RPMI7951 (cell line): ENCODE results near the gene DHCR24. TPM values are rescaled to one million over a fixed set of nuclear protein-coding genes. Genes with fewer than 3 reads are reported as not detected.

Experiments
- DNase-seq: peaks from one replicate; pipeline ENCODE4 v3.0.0-alpha.2; 2012; ENCODE audit warnings: low read depth
- total RNA-seq: library from RNA; depleted of rRNA; stranded (reverse); fragments of >200 nt; shearing (Covaris generic); gene quantifications from 2 replicates; pipeline ENCODE4 v1.2.3, GENCODE V29; 2014

Gene DHCR24
- total RNA-seq, 1 experiment from 2014 or later: 67.8 TPM

GRCh38 chr1:54815086-54815876 is 71.7 kb downstream of the DHCR24 start:
- no peak for DNase-seq

DNA sequence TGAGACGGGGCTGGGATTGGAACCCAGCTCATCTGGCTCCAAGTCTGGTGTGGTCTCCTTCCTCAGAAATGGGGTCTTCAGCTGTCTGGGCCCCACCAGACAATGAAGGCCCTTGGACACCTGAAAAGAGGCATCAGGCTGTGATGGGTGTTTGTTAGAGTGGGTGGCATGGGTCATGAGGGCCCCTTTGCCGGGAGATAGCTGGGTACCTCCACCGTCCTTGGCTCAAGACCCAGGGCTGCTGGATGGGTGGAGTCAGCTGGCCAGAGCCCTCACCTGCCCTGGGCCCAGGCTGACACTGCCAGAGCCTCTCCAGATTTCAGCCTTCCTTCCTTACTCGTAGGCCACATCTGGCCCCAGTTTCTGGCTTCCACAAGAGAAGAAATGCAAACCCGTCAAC is 72.4 kb downstream of the DHCR24 start:
- DNase-seq: no peak

DNA sequence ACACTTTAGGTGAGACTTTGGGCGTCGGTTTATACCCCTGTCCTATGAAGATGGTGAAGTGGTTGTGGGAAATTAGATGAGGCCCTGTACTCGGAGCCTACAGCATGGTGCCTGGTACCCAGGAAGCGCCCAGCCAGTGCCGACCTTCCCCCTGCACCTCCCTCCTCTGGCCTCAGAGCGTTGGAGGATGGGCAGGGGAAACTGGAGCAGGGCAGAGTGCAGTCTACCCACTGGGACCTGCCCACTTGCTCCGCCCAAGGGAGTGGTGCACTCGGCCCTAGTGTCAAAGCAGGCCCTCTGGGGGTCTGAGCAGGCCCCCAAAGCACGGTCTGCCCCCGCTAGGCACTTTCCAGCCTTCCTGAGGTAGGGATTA is 72.9 kb downstream of the DHCR24 start:
- no peak for DNase-seq

DNA sequence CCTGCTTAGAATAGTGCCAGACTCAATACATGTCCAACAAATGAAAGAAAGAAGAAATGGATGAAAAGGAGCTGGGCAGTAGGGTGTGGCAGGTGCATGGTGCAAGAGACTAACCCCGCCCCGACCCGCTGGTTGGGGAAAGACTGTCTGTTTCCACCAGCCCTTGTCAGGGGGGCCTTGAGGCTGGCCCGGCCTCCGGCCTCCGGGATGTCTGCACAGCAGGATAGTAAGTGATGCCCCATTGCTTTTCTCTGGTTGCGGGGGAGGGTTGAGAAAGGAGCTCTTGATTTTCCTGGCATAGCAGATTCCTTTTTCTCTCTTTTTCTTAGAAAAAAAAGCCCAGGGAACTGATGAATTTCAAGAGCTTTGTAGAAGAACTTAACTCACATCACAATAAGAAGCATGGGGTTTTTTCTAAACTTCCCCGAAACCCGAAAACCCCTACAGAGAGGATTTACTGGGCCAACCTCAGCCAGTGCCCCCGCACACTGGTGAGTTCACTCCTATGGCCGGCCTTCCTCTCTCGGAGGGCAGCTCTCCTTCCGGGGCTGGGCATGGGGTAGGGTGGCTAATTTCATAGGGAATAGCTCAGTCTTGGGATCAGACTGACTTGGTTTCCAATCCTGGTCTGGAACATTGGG is 73.4 kb downstream of the DHCR24 start:
- no peak for DNase-seq

DNA sequence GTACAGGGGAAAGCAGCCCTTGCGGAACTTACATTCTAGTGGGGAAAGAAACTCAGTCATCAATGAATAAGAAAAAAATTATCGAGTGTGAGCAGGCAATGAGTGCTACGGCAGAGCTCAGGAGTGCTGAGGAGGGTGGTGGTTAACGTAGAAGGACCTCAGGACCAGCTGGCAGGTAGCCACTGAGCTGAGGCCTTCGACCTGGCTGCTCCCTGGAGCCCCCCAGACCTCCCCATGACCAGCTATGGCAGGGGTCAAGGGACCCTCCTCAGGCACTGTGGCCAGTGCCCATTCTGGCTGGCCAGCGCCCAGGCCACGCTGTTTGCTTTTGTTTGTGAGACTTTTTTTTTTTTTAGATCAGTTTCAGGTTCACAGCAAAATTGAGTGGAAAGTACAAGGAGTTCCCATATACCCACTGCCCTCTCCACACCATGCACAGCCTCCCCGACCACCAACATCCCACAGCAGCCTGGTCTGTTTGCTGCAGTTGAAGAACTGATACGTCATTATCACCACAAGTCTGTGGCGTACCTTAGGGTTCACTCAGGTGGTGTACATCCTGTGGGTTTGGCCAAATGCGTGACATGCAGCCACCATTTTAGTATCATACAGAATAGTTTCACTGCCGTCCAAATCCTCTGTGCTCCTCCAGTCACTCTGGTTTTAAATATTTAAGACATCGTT is 74.1 kb downstream of the DHCR24 start:
- no peak for DNase-seq

DNA sequence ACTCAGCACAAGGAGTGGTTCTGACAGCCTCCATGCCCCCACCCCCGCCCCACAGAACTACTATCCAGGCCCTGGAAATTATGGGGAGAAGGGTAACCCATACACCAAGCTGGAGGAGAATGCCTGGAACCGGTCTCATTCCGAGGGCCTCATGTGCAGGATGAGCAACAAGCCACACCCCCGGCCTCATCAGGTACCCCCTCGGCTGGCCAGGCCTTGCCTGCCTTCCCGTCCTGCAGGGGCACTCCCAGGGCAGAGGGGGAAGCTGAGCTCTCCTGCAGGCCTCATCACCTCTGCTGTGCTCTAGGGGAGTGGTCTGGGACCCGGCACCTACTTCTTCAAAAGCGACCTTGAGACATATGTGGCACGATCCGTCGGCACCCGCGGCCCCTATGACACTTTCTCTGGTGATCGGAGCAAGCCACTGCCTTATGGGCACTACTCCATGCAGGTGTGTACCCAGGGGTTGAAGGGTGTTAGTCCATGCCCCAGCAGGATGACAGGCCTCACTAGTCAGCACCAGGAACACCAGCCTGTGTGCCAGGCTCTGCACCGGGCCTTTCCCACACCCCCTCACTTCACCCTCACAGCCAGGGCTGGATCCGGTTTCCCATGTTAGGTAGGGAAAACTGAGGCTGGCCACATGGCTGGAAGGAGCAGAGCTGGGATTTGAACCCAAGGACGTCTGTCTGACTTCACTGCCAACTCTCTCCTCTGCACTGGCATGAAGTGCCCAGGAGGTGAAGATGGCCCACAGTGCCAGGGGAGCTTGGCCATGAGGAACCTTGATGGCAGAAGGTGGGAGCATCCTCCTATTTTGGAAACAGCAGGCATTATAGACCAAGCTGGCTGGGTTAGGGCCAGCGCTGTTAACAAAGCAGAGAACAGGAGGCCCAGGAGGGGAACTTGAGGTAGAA is 75.0 kb downstream of the DHCR24 start:
- no peak for DNase-seq

- no peak for DNase-seq
Observed at GRCh38 chr1:54811066-54811465, 75.9 kb downstream of the DHCR24 start.

- peak; percentile 37 for DNase-seq
Observed at GRCh38 chr1:54810153-54810942, 76.6 kb downstream of the DHCR24 start.

DNA sequence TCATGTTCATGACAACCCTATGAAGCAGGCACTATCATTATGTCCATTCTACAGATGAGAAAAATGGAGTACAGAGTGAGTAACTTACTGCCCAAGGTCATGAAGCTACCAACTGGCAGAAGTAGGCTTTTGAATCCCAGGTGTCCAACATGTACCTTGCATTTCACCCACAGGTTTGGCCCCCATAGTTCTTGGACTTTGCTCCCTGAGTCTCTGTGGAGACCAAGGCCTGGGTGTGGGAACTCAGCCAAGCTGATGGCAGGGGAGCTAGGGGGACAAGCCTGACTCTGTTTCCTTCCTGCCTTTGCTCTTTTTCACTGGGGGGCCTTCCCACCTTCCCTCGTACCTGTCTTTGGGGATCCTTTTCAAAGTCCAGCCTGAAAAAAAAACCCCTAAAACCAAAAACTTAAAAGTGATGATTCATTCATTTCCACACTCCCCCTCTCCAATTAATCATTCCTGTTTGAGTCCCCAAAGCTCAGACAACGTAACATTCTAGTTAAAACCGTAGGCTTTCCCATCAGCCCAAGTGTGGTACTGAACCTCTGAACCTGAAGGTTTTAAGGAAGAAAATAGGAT is 77.4 kb downstream of the DHCR24 start:
- DNase-seq: no peak

- DNase-seq: no peak
Observed at GRCh38 chr1:54808443-54809207, 78.4 kb downstream of the DHCR24 start.

GRCh38 chr1:54807756-54808155 is 79.2 kb downstream of the DHCR24 start:
- DNase-seq: no peak

DNA sequence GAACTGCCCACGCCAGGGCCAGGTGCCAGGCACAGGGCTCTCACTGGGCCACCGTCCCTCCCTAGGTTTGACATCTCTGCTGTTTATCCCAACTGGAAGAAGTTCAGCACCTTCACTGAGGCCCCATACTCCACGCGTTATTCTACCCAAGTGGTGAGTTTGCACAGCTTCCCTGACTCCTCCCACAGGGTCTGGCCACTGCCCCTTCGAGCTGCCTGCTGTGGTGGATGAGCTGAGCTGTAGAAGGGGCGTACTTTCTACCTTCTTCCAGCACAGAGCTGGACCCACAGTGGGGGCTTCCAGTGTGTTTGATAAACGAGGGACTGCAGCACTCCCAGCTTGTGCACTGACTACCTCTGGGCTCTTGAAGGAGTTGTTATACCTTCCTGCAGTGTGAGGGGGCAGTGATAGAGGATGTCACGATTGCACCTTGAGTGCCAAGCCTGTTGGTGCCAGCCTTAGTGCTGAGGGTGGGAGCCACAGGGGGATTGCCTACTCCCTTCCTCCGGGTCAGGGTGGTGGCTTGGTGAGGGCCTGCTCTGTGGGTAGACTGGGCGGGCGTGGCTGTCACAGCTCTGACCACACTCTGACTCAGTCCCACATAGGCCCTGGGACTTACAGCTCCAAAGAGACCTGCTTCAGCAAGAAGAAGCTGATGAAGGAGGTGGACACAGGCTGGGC is 79.9 kb downstream of the DHCR24 start:
- DNase-seq: peak; percentile 68

DNA sequence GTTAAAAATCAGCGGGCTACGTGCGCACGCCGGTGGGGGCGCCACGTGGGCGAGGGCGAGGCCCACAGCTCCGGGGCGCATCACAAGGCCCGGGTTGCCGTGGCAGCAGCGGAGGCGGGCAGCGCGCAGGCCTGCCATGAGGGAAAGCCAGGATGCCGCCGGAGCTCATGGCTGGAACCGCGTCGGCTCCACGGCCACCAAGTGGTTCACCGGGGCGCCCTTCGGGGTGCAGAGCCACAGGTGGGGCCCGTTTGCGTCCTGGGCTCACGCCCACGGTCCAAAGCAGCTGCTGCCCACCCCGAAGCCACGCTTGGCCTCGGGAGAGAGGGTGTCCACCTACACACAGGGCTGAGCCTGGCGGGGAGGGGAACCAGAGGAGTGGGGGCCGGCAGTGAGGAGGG is 81.0 kb downstream of the DHCR24 start:
- DNase-seq: no peak

GRCh38 chr1:54805466-54805865 is 81.5 kb downstream of the DHCR24 start:
- no peak for DNase-seq

DNA sequence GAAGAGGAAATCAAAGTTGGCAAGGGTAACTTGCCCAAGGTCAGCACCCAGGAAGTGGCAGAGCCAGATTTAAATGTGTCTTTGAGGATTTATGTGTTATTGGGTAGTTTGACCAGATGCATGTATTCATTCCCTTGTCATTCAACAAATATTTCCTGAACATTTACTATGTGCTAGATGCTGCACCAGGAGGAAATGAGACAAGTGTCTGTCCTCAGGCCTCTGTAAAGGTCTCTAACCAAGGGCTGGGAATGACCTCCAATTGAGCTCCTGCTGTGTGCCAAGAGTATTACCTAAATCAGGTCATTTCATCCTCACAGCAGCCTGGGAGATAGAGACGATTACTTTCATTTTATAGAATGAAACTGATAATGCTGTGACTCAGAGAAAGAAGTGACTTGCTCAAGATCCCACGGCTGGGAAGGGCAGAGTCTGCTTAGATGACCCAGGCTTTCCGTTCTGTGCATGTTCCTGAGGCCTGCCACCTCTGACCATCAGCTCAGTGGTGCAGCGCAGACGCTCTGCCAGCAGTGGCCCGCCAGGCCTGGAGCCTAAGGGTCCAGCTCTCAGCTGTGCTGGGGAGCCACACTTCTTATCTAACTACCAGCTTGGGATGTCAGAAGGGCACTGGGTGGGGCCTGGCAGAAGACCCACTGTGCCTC is 82.4 kb downstream of the DHCR24 start:
- DNase-seq: peak; percentile 33

DNA sequence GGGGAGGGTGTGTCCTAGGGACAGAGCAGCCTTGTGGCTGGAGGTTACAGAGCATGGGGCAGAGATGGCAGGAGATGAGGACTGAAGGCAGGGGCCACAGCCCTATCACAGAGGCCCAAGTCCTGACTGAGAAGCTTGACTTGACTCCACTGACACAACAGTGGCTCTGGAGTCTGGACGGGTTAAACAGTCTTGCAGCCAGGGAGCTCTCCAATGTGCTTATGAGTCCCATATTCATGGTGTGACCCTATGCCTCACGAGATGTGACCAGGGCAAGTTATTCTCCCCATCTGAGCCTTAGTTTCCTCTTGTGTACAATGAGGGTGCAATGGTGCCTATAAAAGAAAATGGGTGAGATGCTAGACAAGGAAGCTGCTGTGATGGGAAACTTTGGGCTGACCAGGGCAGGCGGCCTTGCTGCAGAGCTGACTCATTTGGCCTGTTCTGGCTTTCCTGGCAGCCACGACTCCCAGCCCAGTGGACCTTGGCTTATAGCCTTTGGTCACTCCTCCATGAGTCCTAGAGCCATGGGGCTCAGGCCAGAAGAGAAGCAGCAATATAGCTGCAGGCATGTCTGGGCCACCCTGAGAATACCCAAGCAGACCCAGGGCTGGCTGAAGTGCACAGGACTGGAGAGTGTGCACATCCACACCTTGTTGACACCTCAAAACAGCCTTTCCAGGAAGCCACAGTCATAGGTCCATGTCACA is 83.1 kb downstream of the DHCR24 start:
- peak; percentile 62 for DNase-seq

- no peak for DNase-seq
Observed at GRCh38 chr1:54800899-54801759, 85.9 kb downstream of the DHCR24 start, which contains the start of gene TTC22. Gene TTC22, minus strand, starts transcription at chr1:54801323. Its CDS starts 160 bp downstream, at chr1:54801163.
